ENCODE measurements around the gene DUOX2.

Gene DUOX2

GRCh38 chr15:45116006-45116481 lies 2.1 kb upstream of the DUOX2 start:
- Histone ChIP-seq H3K36me3 (ENCODE audit: insufficient read depth, low read length) (no peaks in the 10 kb centered on the region), H3K4me3 (ENCODE audit: low read length) (no peak overlapping the region), H3K4me2 (ENCODE audit: low read length) (no peak overlapping the region), H3K9ac (ENCODE audit: low read depth, low read length) (no peak overlapping the region), H3K4me1 (ENCODE audit: control insufficient read depth, insufficient read depth, low read length) (no peaks in the 10 kb centered on the region), H3K9me3 (replicated peaks; ENCODE audit: low read length) (no peaks in the 10 kb centered on the region), H3K27me3 (ENCODE audit: control insufficient read depth, insufficient read depth, low read length) (peaks cover 67% of the 10 kb centered on the region)

GRCh38 chr15:45115312-45115820 lies 1.4 kb upstream of the DUOX2 start:
- Histone ChIP-seq H3K9ac (ENCODE audit: low read depth, low read length) (no peak overlapping the region), H3K27me3 (ENCODE audit: control insufficient read depth, insufficient read depth, low read length) (peaks cover 71% of the 10 kb centered on the region), H3K4me1 (ENCODE audit: control insufficient read depth, insufficient read depth, low read length) (no peaks in the 10 kb centered on the region), H3K36me3 (ENCODE audit: insufficient read depth, low read length) (no peaks in the 10 kb centered on the region), H3K4me2 (ENCODE audit: low read length) (no peak overlapping the region), H3K4me3 (ENCODE audit: low read length) (no peak overlapping the region), H3K9me3 (replicated peaks; ENCODE audit: low read length) (no peaks in the 10 kb centered on the region)

GRCh38 chr15:45114751-45115085 lies 746 bp upstream of the DUOX2 start:
- Histone ChIP-seq H3K9ac (ENCODE audit: low read depth, low read length) (no peak overlapping the region), H3K9me3 (replicated peaks; ENCODE audit: low read length) (no peaks in the 10 kb centered on the region), H3K27me3 (ENCODE audit: control insufficient read depth, insufficient read depth, low read length) (peaks cover 78% of the 10 kb centered on the region), H3K4me2 (ENCODE audit: low read length) (no peak overlapping the region), H3K36me3 (ENCODE audit: insufficient read depth, low read length) (no peaks in the 10 kb centered on the region), H3K4me1 (ENCODE audit: control insufficient read depth, insufficient read depth, low read length) (no peaks in the 10 kb centered on the region), H3K4me3 (ENCODE audit: low read length) (no peak overlapping the region)

GRCh38 chr15:45113380-45113990 lies 487 bp downstream of the DUOX2 start:
- H3K4me1 ChIP-seq (ENCODE audit: control insufficient read depth, insufficient read depth, low read length) = no peaks in the 10 kb centered on the region
- H3K9ac ChIP-seq (ENCODE audit: low read depth, low read length) = no peak overlapping the region
- H3K4me3 ChIP-seq (ENCODE audit: low read length) = no peak overlapping the region
- H3K27me3 ChIP-seq (ENCODE audit: control insufficient read depth, insufficient read depth, low read length) = peaks cover 87% of the 10 kb centered on the region
- H3K4me2 ChIP-seq (ENCODE audit: low read length) = no peak overlapping the region
- H3K36me3 ChIP-seq (ENCODE audit: insufficient read depth, low read length) = no peaks in the 10 kb centered on the region
- no peaks in the 10 kb centered on the region for H3K9me3 ChIP-seq (replicated peaks; ENCODE audit: low read length)

GRCh38 chr15:45112591-45113379 lies 1.2 kb downstream of the DUOX2 start:
- H3K27me3 ChIP-seq (ENCODE audit: control insufficient read depth, insufficient read depth, low read length) = peaks cover 91% of the 10 kb centered on the region
- no peaks in the 10 kb centered on the region for H3K36me3 ChIP-seq (ENCODE audit: insufficient read depth, low read length)
- no peaks in the 10 kb centered on the region for H3K9me3 ChIP-seq (replicated peaks; ENCODE audit: low read length)
- H3K4me1 ChIP-seq (ENCODE audit: control insufficient read depth, insufficient read depth, low read length) = no peaks in the 10 kb centered on the region
- H3K4me3 ChIP-seq (ENCODE audit: low read length) = no peak overlapping the region
- no peak overlapping the region for H3K9ac ChIP-seq (ENCODE audit: low read depth, low read length)
- H3K4me2 ChIP-seq (ENCODE audit: low read length) = no peak overlapping the region

- H3K4me2 ChIP-seq (ENCODE audit: low read length) = no peak overlapping the region
- no peaks in the 10 kb centered on the region for H3K9me3 ChIP-seq (replicated peaks; ENCODE audit: low read length)
- H3K27me3 ChIP-seq (ENCODE audit: control insufficient read depth, insufficient read depth, low read length) = peaks cover 85% of the 10 kb centered on the region
- H3K4me3 ChIP-seq (ENCODE audit: low read length) = no peak overlapping the region
- H3K4me1 ChIP-seq (ENCODE audit: control insufficient read depth, insufficient read depth, low read length) = no peaks in the 10 kb centered on the region
- no peaks in the 10 kb centered on the region for H3K36me3 ChIP-seq (ENCODE audit: insufficient read depth, low read length)
- H3K9ac ChIP-seq (ENCODE audit: low read depth, low read length) = no peak overlapping the region
Measured at GRCh38 chr15:45112143-45112590, 1.8 kb downstream of the DUOX2 start.

GRCh38 chr15:45111390-45112142 lies 2.4 kb downstream of the DUOX2 start:
- Histone ChIP-seq H3K4me1 (ENCODE audit: control insufficient read depth, insufficient read depth, low read length) (no peaks in the 10 kb centered on the region), H3K4me3 (ENCODE audit: low read length) (no peak overlapping the region), H3K4me2 (ENCODE audit: low read length) (no peak overlapping the region), H3K36me3 (ENCODE audit: insufficient read depth, low read length) (no peaks in the 10 kb centered on the region), H3K27me3 (ENCODE audit: control insufficient read depth, insufficient read depth, low read length) (peaks cover 85% of the 10 kb centered on the region), H3K9ac (ENCODE audit: low read depth, low read length) (no peak overlapping the region), H3K9me3 (replicated peaks; ENCODE audit: low read length) (no peaks in the 10 kb centered on the region)

GRCh38 chr15:45110256-45110820 lies 3.6 kb downstream of the DUOX2 start:
- no peaks in the 10 kb centered on the region for H3K9me3 ChIP-seq (replicated peaks; ENCODE audit: low read length)
- H3K9ac ChIP-seq (ENCODE audit: low read depth, low read length) = no peak overlapping the region
- peaks cover 85% of the 10 kb centered on the region for H3K27me3 ChIP-seq (ENCODE audit: control insufficient read depth, insufficient read depth, low read length)
- no peaks in the 10 kb centered on the region for H3K4me1 ChIP-seq (ENCODE audit: control insufficient read depth, insufficient read depth, low read length)
- H3K36me3 ChIP-seq (ENCODE audit: insufficient read depth, low read length) = no peaks in the 10 kb centered on the region
- no peak overlapping the region for H3K4me2 ChIP-seq (ENCODE audit: low read length)
- no peak overlapping the region for H3K4me3 ChIP-seq (ENCODE audit: low read length)

- Histone ChIP-seq H3K4me3 (ENCODE audit: low read length) (no peak overlapping the region), H3K36me3 (ENCODE audit: insufficient read depth, low read length) (no peaks in the 10 kb centered on the region), H3K4me1 (ENCODE audit: control insufficient read depth, insufficient read depth, low read length) (no peaks in the 10 kb centered on the region), H3K9ac (ENCODE audit: low read depth, low read length) (no peak overlapping the region), H3K27me3 (ENCODE audit: control insufficient read depth, insufficient read depth, low read length) (peaks cover 73% of the 10 kb centered on the region), H3K4me2 (ENCODE audit: low read length) (no peak overlapping the region), H3K9me3 (replicated peaks; ENCODE audit: low read length) (no peaks in the 10 kb centered on the region)
Measured at GRCh38 chr15:45107941-45108630, 5.9 kb downstream of the DUOX2 start.

GRCh38 chr15:45106002-45106790 lies 7.8 kb downstream of the DUOX2 start:
- Histone ChIP-seq H3K4me3 (ENCODE audit: low read length) (no peak overlapping the region), H3K4me2 (ENCODE audit: low read length) (no peak overlapping the region), H3K9ac (ENCODE audit: low read depth, low read length) (no peak overlapping the region), H3K36me3 (ENCODE audit: insufficient read depth, low read length) (no peaks in the 10 kb centered on the region), H3K4me1 (ENCODE audit: control insufficient read depth, insufficient read depth, low read length) (no peaks in the 10 kb centered on the region), H3K9me3 (replicated peaks; ENCODE audit: low read length) (no peaks in the 10 kb centered on the region), H3K27me3 (ENCODE audit: control insufficient read depth, insufficient read depth, low read length) (peaks cover 63% of the 10 kb centered on the region)

All from skeletal muscle satellite cell (primary cell).